Activated naive CD4-positive, alpha-beta T cell treated with anti-CD3 and anti-CD28 coated beads, Interleukin-2, amount 10 ng/mL, durations not matched to agents 7 days and 5 days (primary cell): Measurements from ENCODE around the gene EPHA5.

Source experiments
- CTCF ChIA-PET: fragments of 350-600 bp; sonication (Branson Sonifier 250); formaldehyde crosslinking; loops from one replicate; lab custom pipeline; 2021; ENCODE audit warnings: antibody characterized with exemption; lab: Charles Lee
- DNase-seq: peaks from one replicate; pipeline ENCODE4 v3.0.0-alpha.2; 2020
- H3K27ac Mint-ChIP-seq: one replicate; pipeline ENCODE4 v1.8.0; 2021; ENCODE audit warnings: mild to moderate bottlenecking, moderate library complexity, mixed read lengths
- H3K27me3 Mint-ChIP-seq: one replicate; pipeline ENCODE4 v1.8.0; 2021; ENCODE audit warnings: mild to moderate bottlenecking, mixed read lengths
- H3K36me3 Mint-ChIP-seq: one replicate; pipeline ENCODE4 v1.8.0; 2021; ENCODE audit warnings: mixed read lengths
- H3K4me1 Mint-ChIP-seq: one replicate; pipeline ENCODE4 v1.8.0; 2021; ENCODE audit warnings: mixed read lengths
- H3K4me3 Mint-ChIP-seq: one replicate; pipeline ENCODE4 v1.8.0; 2021; ENCODE audit warnings: mild to moderate bottlenecking, moderate library complexity, mixed read lengths
- H3K9me3 Mint-ChIP-seq: one replicate; pipeline ENCODE4 v1.8.0; 2021; ENCODE audit warnings: mixed read lengths

EPHA5 gene

GRCh38 chr4:65407483-65407882 lies 262.8 kb downstream of the EPHA5 start:
- Mint-ChIP-seq H3K9me3 (peaks cover 4% of the 10 kb centered on the region), H3K27ac (no peak overlapping the region), H3K4me1 (no peaks in the 10 kb centered on the region), H3K4me3 (no peak overlapping the region), H3K36me3 (no peaks in the 10 kb centered on the region), H3K27me3 (no peaks in the 10 kb centered on the region)
- CTCF ChIA-PET: no interaction called here
- no peak for DNase-seq

- H3K4me1 Mint-ChIP-seq: no peaks in the 10 kb centered on the region
- no peaks in the 10 kb centered on the region for H3K36me3 Mint-ChIP-seq
- no peaks in the 10 kb centered on the region for H3K27me3 Mint-ChIP-seq
- peaks cover 10% of the 10 kb centered on the region for H3K9me3 Mint-ChIP-seq
- H3K4me3 Mint-ChIP-seq: no peak overlapping the region
- CTCF ChIA-PET: no interaction called here
- H3K27ac Mint-ChIP-seq: no peak overlapping the region
- no peak for DNase-seq
Measured at GRCh38 chr4:65401083-65401482, 269.2 kb downstream of the EPHA5 start.

DNA sequence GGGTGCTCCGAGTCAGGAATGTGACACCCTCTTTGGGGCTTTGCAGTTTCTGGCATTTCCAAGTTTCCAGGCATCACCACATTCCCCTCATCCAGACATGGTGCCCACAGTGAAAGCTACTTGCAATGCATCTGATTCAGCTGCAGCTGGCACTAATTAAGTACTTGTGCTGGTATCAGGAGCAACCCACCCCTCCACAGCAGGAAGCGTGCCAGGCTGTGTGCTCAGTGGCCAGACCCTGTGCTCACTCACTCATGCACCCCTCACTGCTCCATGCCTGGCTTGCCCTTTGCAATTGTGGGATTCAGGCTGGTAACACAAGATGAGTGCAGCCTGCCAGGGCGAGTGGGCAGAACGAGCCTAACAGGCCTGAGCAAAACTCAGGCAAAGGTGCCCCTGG lies 271.2 kb downstream of the EPHA5 start:
- Mint-ChIP-seq H3K4me3 (no peak overlapping the region), H3K9me3 (peaks cover 11% of the 10 kb centered on the region), H3K4me1 (no peaks in the 10 kb centered on the region), H3K27me3 (no peaks in the 10 kb centered on the region), H3K36me3 (no peaks in the 10 kb centered on the region), H3K27ac (no peak overlapping the region)
- DNase-seq: no peak
- CTCF ChIA-PET: no interaction called here

DNA sequence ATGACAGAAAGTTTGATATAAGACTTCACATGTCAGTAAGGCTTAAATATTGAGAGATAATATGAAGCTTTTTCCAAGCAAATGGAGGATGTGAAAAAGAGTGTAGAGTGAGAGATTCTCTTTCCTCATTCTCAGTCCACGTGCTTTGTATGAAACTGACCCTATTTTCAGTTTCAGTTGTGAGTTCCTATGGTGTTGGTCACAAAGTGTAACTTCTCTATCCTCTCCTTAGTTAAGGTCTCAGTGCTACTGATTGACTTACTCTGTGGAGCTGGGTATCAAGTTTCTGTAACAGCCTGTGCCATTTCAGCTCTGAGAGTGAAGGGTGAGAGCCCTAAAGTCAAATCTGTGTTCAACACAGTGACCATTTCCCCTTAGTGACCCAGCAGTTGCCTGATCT lies 277.2 kb downstream of the EPHA5 start:
- Mint-ChIP-seq H3K9me3 (peaks cover 12% of the 10 kb centered on the region), H3K4me1 (no peaks in the 10 kb centered on the region), H3K27ac (no peak overlapping the region), H3K36me3 (no peaks in the 10 kb centered on the region), H3K4me3 (no peak overlapping the region), H3K27me3 (no peaks in the 10 kb centered on the region)
- CTCF ChIA-PET: no interaction called here
- no peak for DNase-seq

DNA sequence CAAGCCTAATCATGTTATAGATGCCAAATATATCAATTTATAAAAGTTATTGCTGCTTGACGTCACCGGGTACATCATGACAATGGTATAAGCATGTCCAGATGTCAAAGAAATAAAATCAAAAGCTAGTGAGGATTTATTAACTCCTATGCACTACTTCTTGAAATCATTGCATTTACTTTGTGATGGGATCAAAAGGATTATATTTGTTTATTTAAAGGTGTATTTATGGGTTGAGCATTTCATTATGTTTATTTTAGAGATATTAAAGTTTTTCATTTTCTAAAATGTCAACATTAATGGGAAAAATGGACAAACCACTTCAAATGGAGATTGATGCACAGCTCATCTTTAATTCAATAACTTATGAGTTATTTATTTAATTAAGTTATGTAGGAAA lies 277.8 kb downstream of the EPHA5 start:
- CTCF ChIA-PET: no interaction called here
- DNase-seq: no peak
- no peak overlapping the region for H3K4me3 Mint-ChIP-seq
- no peak overlapping the region for H3K27ac Mint-ChIP-seq
- no peaks in the 10 kb centered on the region for H3K4me1 Mint-ChIP-seq
- H3K9me3 Mint-ChIP-seq: peaks cover 10% of the 10 kb centered on the region
- no peaks in the 10 kb centered on the region for H3K27me3 Mint-ChIP-seq
- no peaks in the 10 kb centered on the region for H3K36me3 Mint-ChIP-seq

- H3K27me3 Mint-ChIP-seq: no peaks in the 10 kb centered on the region
- H3K27ac Mint-ChIP-seq: no peak overlapping the region
- no peak for DNase-seq
- no peaks in the 10 kb centered on the region for H3K36me3 Mint-ChIP-seq
- H3K4me3 Mint-ChIP-seq: no peak overlapping the region
- peaks cover 7% of the 10 kb centered on the region for H3K9me3 Mint-ChIP-seq
- H3K4me1 Mint-ChIP-seq: no peaks in the 10 kb centered on the region
- CTCF ChIA-PET: no interaction called here
Measured at GRCh38 chr4:65391814-65392213, 278.5 kb downstream of the EPHA5 start.

DNA sequence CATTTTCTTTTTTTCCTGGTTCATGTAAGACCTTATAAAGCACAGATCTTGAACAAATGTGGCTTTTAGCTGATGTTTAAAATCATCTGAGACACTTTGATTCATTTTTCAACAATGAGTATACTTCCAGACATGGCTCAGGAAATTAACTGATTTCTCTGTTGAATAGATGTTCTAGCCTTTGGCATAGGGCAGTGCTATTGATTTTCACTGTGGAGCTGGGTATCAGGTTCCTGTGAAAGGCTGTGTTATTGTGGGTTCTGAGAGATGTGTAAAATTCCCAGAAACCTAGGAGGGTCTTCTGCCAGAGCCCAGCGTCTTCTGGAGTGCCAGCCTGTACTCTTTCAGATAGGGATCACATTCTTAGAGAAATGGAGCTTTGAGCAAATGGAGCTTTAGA lies 278.9 kb downstream of the EPHA5 start:
- no peak for DNase-seq
- no peaks in the 10 kb centered on the region for H3K36me3 Mint-ChIP-seq
- CTCF ChIA-PET: no interaction called here
- H3K27me3 Mint-ChIP-seq: no peaks in the 10 kb centered on the region
- no peak overlapping the region for H3K4me3 Mint-ChIP-seq
- no peak overlapping the region for H3K27ac Mint-ChIP-seq
- H3K4me1 Mint-ChIP-seq: no peaks in the 10 kb centered on the region
- peaks cover 6% of the 10 kb centered on the region for H3K9me3 Mint-ChIP-seq

DNA sequence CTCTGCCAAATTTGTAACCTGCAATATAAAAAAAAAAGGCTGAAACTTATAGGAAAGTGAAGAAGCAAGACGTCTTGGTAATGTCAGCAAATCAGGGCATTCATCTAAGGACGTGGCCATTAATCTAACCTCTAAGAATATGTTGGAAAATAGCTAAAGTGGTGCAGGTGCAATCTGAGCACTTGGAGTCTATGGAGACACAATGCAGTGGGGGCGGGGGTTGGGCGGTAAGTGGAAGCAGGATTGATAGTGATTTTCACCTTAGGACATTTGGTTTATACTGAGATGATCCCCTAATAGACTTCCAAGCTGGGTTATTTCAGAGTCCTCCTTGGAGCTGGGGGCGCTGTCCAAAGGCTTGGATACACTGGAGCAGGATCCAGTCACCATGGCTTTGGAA lies 283.4 kb downstream of the EPHA5 start:
- CTCF ChIA-PET: no interaction called here
- H3K27ac Mint-ChIP-seq: no peak overlapping the region
- H3K4me1 Mint-ChIP-seq: no peaks in the 10 kb centered on the region
- peaks cover 4% of the 10 kb centered on the region for H3K9me3 Mint-ChIP-seq
- no peaks in the 10 kb centered on the region for H3K27me3 Mint-ChIP-seq
- no peak for DNase-seq
- H3K4me3 Mint-ChIP-seq: no peak overlapping the region
- H3K36me3 Mint-ChIP-seq: no peaks in the 10 kb centered on the region

DNA sequence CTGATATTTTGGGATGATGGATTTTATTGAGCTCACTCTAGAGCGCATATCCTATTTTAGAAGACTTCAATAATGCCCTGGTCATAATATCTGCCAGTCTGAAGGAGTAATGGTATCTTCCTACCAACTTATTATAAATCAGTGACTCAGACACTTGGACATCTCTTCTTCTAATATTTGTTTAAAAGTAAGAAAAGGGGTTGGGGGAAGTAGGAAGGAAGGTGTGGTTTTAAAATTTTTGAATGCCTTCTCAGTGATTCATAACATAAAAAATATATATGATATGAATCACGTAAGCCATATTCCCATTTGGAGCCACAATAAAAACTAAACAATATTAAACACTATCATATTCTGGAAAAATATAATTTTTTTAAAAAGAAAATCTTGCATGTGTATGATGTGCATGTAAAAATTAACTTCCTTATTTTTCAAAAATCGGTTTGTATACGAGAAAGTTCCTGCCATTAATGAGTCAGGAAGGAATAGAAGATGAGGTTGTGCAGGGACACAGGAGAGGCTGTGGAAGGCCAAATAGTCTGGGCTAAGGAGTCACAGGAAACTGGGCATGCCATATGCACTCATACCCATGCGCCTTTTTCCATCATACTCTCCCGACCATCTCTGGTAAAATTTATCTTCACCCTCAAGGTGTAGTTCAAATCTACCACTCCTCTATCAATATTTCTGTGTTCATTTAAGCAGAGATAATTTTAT lies 286.5 kb downstream of the EPHA5 start:
- H3K27me3 Mint-ChIP-seq: no peaks in the 10 kb centered on the region
- H3K4me1 Mint-ChIP-seq: no peaks in the 10 kb centered on the region
- H3K36me3 Mint-ChIP-seq: no peaks in the 10 kb centered on the region
- DNase-seq: no peak
- H3K4me3 Mint-ChIP-seq: no peak overlapping the region
- H3K9me3 Mint-ChIP-seq: peaks cover 2% of the 10 kb centered on the region
- H3K27ac Mint-ChIP-seq: no peak overlapping the region
- CTCF ChIA-PET: no interaction called here

DNA sequence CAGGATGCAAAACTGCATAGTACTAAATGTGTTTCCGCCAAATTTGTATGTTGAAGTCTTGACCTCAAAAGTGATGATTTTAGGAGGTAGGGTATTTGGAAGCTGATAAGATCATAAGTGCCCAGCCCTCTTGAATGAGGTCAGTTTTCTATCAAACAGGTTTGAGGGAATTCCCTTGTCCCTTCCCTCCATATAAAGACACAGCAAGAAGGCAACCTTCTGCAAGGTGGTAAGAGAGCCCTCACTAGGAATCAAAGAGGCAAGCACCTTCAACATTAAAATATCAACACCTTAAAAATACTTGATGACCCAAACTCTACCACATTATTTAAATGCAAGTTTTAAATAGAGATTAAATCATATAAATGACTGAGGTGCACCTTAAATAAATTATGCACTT lies 288.6 kb downstream of the EPHA5 start:
- no peak overlapping the region for H3K4me3 Mint-ChIP-seq
- peaks cover 2% of the 10 kb centered on the region for H3K9me3 Mint-ChIP-seq
- no peaks in the 10 kb centered on the region for H3K4me1 Mint-ChIP-seq
- no peak for DNase-seq
- no peaks in the 10 kb centered on the region for H3K36me3 Mint-ChIP-seq
- H3K27ac Mint-ChIP-seq: no peak overlapping the region
- CTCF ChIA-PET: no interaction called here
- H3K27me3 Mint-ChIP-seq: no peaks in the 10 kb centered on the region

DNA sequence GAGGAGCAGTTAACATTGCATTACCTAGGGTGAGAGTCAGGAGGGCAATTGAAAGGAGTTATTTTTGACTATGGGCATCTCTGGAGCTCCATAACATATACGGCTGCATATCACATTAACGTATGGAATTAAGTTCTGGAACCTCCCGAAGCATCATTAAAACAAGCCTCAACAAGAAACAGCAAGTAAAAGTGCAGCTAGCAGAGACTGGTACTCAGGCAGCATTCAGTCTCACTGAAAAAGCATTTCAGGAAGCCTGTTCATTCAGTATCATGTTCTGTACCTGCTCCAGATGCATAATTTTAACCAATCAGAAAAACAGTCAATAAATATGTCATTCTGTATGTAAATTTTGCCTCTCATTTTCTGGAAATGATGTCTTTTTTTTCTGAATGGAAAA lies 299.6 kb downstream of the EPHA5 start:
- H3K4me1 Mint-ChIP-seq: no peaks in the 10 kb centered on the region
- H3K4me3 Mint-ChIP-seq: no peak overlapping the region
- H3K27me3 Mint-ChIP-seq: no peaks in the 10 kb centered on the region
- peaks cover 3% of the 10 kb centered on the region for H3K9me3 Mint-ChIP-seq
- H3K27ac Mint-ChIP-seq: no peak overlapping the region
- no peak for DNase-seq
- CTCF ChIA-PET: no interaction called here
- no peaks in the 10 kb centered on the region for H3K36me3 Mint-ChIP-seq

GRCh38 chr4:65367306-65367705 lies 303.0 kb downstream of the EPHA5 start:
- Mint-ChIP-seq H3K4me3 (no peak overlapping the region), H3K4me1 (no peaks in the 10 kb centered on the region), H3K27ac (no peak overlapping the region), H3K27me3 (no peaks in the 10 kb centered on the region), H3K36me3 (no peaks in the 10 kb centered on the region), H3K9me3 (peaks cover 3% of the 10 kb centered on the region)
- no peak for DNase-seq
- CTCF ChIA-PET: no interaction called here

DNA sequence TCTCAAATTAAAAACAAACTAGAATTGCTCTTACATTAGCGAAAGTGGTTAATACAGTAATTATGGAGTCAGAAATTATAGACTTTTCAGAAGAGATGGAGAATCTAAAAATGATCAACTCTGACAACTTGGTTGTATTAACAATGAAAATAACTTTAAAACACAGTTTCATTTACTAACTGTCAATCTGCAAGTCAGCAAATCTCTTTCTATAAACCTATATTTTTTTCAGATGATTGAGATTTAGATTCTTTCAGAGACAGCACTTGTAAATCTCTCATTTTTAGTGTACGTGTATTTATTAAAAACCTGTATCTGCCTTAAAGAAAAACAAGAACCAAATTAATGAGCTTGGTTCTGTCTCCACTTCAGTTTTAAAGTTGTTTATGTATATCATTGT lies 311.4 kb downstream of the EPHA5 start:
- CTCF ChIA-PET: no interaction called here
- no peak for DNase-seq
- no peaks in the 10 kb centered on the region for H3K4me1 Mint-ChIP-seq
- H3K9me3 Mint-ChIP-seq: no peaks in the 10 kb centered on the region
- H3K27ac Mint-ChIP-seq: no peak overlapping the region
- no peaks in the 10 kb centered on the region for H3K27me3 Mint-ChIP-seq
- H3K36me3 Mint-ChIP-seq: no peaks in the 10 kb centered on the region
- H3K4me3 Mint-ChIP-seq: no peak overlapping the region

GRCh38 chr4:65353098-65353497 lies 317.2 kb downstream of the EPHA5 start:
- no peaks in the 10 kb centered on the region for H3K27me3 Mint-ChIP-seq
- H3K27ac Mint-ChIP-seq: no peak overlapping the region
- no peak for DNase-seq
- CTCF ChIA-PET: no interaction called here
- no peak overlapping the region for H3K4me3 Mint-ChIP-seq
- H3K4me1 Mint-ChIP-seq: no peaks in the 10 kb centered on the region
- H3K9me3 Mint-ChIP-seq: peaks cover 7% of the 10 kb centered on the region
- no peaks in the 10 kb centered on the region for H3K36me3 Mint-ChIP-seq

DNA sequence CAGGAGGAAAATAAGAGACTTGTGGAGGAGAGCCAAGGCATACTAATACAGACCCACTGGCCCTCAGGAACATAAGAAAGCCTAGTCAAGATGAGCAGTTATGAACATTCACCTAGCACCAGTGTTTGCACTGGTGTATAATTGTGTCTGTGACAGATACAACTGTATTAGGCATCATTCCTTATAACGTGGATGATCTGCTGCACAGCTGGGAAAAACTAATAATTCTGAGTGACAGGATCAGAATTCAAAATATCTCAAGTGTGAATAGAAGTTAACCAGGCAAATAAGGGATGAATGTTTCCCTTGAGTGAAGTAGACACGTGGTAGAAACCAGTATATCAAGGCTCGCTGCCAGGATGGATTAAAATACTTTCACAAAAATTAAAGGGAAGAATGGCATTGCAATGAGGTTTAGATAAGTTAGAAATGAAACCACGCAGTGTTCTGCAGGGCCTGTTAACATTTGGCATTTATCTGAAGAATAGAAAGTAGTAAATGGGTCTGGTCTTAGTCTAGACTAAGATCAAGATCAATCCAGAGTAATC lies 325.9 kb downstream of the EPHA5 start:
- DNase-seq: no peak
- CTCF ChIA-PET: no interaction called here
- Mint-ChIP-seq H3K4me3 (no peak overlapping the region), H3K4me1 (no peaks in the 10 kb centered on the region), H3K27me3 (no peaks in the 10 kb centered on the region), H3K36me3 (no peaks in the 10 kb centered on the region), H3K27ac (no peak overlapping the region), H3K9me3 (peaks cover 2% of the 10 kb centered on the region)
